GM23338 (cell line): Measurements from ENCODE around the gene PCDHGA7. TPM values are rescaled to one million over a fixed set of nuclear protein-coding genes. Genes with fewer than 3 reads are reported as not detected.

Experiments
- ATAC-seq: fragments of 200-7000 bp; cut with Tn5 transposase; 3 replicates; pipeline ENCODE4 v1.9.1; 2020
- DNase-seq: peaks from one replicate; pipeline ENCODE4 v3.0.0-alpha.2; 2015; ENCODE audit warnings: low spot score
- H2AFZ ChIP-seq: fragments of 200-600 bp; sonication (generic); 2 replicates; pipeline ENCODE4 v1.8.0; 2016; ENCODE audit warnings: antibody characterized with exemption, mild to moderate bottlenecking, moderate library complexity
- H3F3A ChIP-seq: fragments of 200-600 bp; sonication (generic); replicated peaks from 2 replicates; pipeline ENCODE4 v1.8.0; 2017; ENCODE audit warnings: antibody characterized with exemption, mixed run types, low read depth
- H3K27ac ChIP-seq: fragments of 200-600 bp; sonication (generic); 2 replicates; pipeline ENCODE4 v1.6.1; 2016; ENCODE audit warnings: low read depth
- H3K27me3 ChIP-seq: fragments of 200-600 bp; sonication (generic); 2 replicates; pipeline ENCODE4 v1.8.0; 2016; ENCODE audit warnings: mild to moderate bottlenecking, mixed run types, moderate library complexity; ENCODE audit not compliant: insufficient read depth
- H3K36me3 ChIP-seq: fragments of 200-600 bp; sonication (generic); 2 replicates; pipeline ENCODE4 v1.8.0; 2016; ENCODE audit warnings: mild to moderate bottlenecking; ENCODE audit not compliant: insufficient read depth
- H3K4me1 ChIP-seq: fragments of 200-600 bp; sonication (generic); 2 replicates; pipeline ENCODE4 v1.8.0; 2016; ENCODE audit warnings: mild to moderate bottlenecking, moderate library complexity; ENCODE audit not compliant: insufficient read depth
- H3K4me2 ChIP-seq: fragments of 200-600 bp; sonication (generic); 2 replicates; pipeline ENCODE4 v1.7.1; 2017; ENCODE audit warnings: mixed run types
- H3K4me3 ChIP-seq: fragments of 200-600 bp; sonication (generic); 2 replicates; pipeline ENCODE4 v1.6.1; 2016; ENCODE audit warnings: mixed run types
- H3K79me2 ChIP-seq: fragments of 200-600 bp; sonication (generic); replicated peaks from 2 replicates; pipeline ENCODE4 v1.8.0; 2017; ENCODE audit warnings: mild to moderate bottlenecking; ENCODE audit not compliant: insufficient read depth
- H3K9me2 ChIP-seq: fragments of 200-600 bp; sonication (generic); 2 replicates; pipeline ENCODE4 v1.8.0; 2017; ENCODE audit not compliant: insufficient read depth
- H4K20me1 ChIP-seq: fragments of 200-600 bp; sonication (generic); replicated peaks from 2 replicates; pipeline ENCODE4 v1.8.0; 2017; ENCODE audit warnings: mild to moderate bottlenecking; ENCODE audit not compliant: insufficient read depth
- H3K27ac Mint-ChIP-seq: 2 replicates; pipeline ENCODE4 v1.8.0; 2020; ENCODE audit warnings: inconsistent platforms, mild to moderate bottlenecking, moderate library complexity, mixed read lengths
- H3K27me3 Mint-ChIP-seq: 3 replicates; pipeline ENCODE4 v1.8.0; 2022; ENCODE audit warnings: low read depth, mild to moderate bottlenecking, moderate library complexity, mixed read lengths, inconsistent platforms; ENCODE audit not compliant: insufficient read depth, poor library complexity
- H3K36me3 Mint-ChIP-seq: 3 replicates; pipeline ENCODE4 v1.8.0; 2021; ENCODE audit warnings: low read depth, mild to moderate bottlenecking, inconsistent platforms, moderate library complexity, mixed read lengths
- H3K4me1 Mint-ChIP-seq: 3 replicates; pipeline ENCODE4 v1.8.0; 2020; ENCODE audit warnings: mild to moderate bottlenecking, inconsistent platforms, mixed read lengths
- H3K4me3 Mint-ChIP-seq: 3 replicates; pipeline ENCODE4 v1.8.0; 2021; ENCODE audit warnings: moderate library complexity, mild to moderate bottlenecking, inconsistent platforms, mixed read lengths
- H3K9me3 Mint-ChIP-seq: 3 replicates; pipeline ENCODE4 v1.8.0; 2020; ENCODE audit warnings: moderate library complexity, mild to moderate bottlenecking, inconsistent platforms, mixed read lengths
- CREB1 ChIP-seq: fragments of 250-450 bp; sonication (Bioruptor Pico); IDR thresholded peaks from 2 replicates; pipeline ENCODE4 v1.5.0; 2020; ENCODE audit warnings: low read depth, mild to moderate bottlenecking, moderate library complexity
- EZH2 ChIP-seq: fragments of 200-600 bp; sonication (generic); IDR thresholded peaks from one replicate; pipeline ENCODE4 v1.8.0; 2017; ENCODE audit warnings: antibody characterized with exemption, mild to moderate bottlenecking, low read depth; ENCODE audit not compliant: unreplicated experiment
- EZH2phosphoT487 ChIP-seq: fragments of 200-600 bp; sonication (generic); IDR thresholded peaks from one replicate; pipeline ENCODE4 v1.8.1; 2018; ENCODE audit warnings: antibody characterized with exemption; ENCODE audit not compliant: unreplicated experiment
- JUNB ChIP-seq: IDR thresholded peaks from one replicate; pipeline ENCODE4 v1.6.1; 2016; ENCODE audit warnings: antibody characterized with exemption; ENCODE audit not compliant: unreplicated experiment
- NANOG ChIP-seq: IDR thresholded peaks from 2 replicates; pipeline ENCODE4 v1.6.1; 2016; ENCODE audit warnings: antibody characterized with exemption, borderline replicate concordance
- POLR2AphosphoS5 ChIP-seq: IDR thresholded peaks from 2 replicates; pipeline ENCODE4 v1.6.1; 2016; ENCODE audit warnings: antibody characterized with exemption, low read depth
- STAT1 ChIP-seq: IDR thresholded peaks from one replicate; pipeline ENCODE4 v1.6.1; 2016; ENCODE audit warnings: antibody characterized with exemption; ENCODE audit not compliant: unreplicated experiment
- ZNF114 ChIP-seq: fragments of 250-450 bp; sonication (Bioruptor Pico); IDR thresholded peaks from 2 replicates; pipeline ENCODE4 v1.5.0; 2020; ENCODE audit warnings: mild to moderate bottlenecking, moderate library complexity
- ZNF331 ChIP-seq: fragments of 250-450 bp; sonication (Bioruptor Pico); IDR thresholded peaks from 2 replicates; pipeline ENCODE4 v1.5.0; 2020; ENCODE audit warnings: low read depth, mild to moderate bottlenecking, moderate library complexity
- polyA plus RNA-seq: library from polyadenylated mRNA; unstranded; fragments of >200 nt; fragmentation: Nextera tagmentation; extraction: Ambion mirVana; gene quantifications from 2 replicates; pipeline ENCODE4 v1.2.1, GENCODE V29; 2016
- total RNA-seq: library from RNA; depleted of rRNA; stranded (reverse); fragments of >200 nt; shearing (Covaris generic); gene quantifications from 2 replicates; pipeline ENCODE4 v1.2.3, GENCODE V29; 2014
- TF ChIP-seq, protein P1 (sequence below), 2 experiments: fragments of 200-600 bp in 1 of 2; sonication (generic) in 1 of 2; conservative IDR thresholded peaks; 2 replicates each; pipeline versions ENCODE4 v1.5.1 to v1.6.1; 2016 to 2017; ENCODE audit warnings: antibody characterized with exemption in 2 of 2, low read depth in 2 of 2, mild to moderate bottlenecking in 2 of 2, moderate library complexity in 1 of 2
- TF ChIP-seq, protein P2 (sequence below): fragments of 250-450 bp; sonication (Bioruptor Pico); IDR thresholded peaks from 2 replicates; pipeline ENCODE4 v1.5.0; 2020; ENCODE audit warnings: mild to moderate bottlenecking, moderate library complexity
- TF ChIP-seq, protein P3 (sequence below): IDR thresholded peaks from 2 replicates; pipeline ENCODE4 v1.6.1; 2016; ENCODE audit warnings: antibody characterized with exemption
- TF ChIP-seq, protein P4 (sequence below): IDR thresholded peaks from one replicate; pipeline ENCODE4 v1.6.1; 2018; ENCODE audit warnings: antibody characterized with exemption; ENCODE audit not compliant: unreplicated experiment

Gene PCDHGA7
- total and polyA plus RNA-seq, 2 experiments from 2014 or later, result 0.44 to 4.4 TPM

DNA sequence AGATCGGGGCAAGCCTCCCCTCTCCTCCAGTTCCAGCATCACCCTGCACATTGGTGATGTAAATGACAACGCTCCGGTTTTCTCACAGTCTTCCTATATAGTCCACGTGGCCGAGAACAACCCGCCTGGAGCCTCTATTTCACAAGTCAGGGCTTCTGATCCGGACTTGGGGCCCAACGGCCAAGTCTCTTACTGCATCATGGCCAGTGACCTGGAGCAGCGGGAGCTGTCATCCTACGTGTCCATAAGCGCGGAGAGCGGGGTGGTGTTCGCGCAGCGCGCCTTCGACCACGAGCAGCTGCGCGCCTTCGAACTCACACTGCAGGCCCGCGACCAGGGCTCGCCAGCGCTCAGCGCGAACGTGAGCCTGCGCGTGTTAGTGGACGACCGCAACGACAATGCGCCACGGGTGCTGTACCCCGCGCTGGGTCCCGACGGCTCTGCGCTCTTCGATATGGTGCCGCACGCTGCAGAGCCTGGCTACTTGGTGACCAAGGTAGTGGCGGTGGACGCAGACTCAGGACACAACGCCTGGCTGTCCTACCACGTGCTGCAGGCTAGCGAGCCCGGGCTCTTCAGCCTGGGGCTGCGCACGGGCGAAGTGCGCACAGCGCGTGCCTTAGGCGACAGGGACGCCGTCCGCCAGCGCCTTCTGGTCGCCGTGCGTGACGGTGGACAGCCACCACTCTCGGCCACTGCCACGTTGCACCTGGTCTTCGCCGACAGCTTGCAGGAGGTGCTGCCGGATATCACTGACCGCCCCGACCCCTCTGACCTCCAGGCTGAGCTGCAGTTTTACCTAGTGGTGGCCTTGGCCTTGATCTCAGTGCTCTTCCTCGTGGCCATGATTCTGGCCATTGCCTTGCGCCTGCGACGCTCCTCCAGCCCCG, 6.9 kb downstream of the PCDHGA7 start:
- no peak overlapping the region for H3K4me2 ChIP-seq
- H4K20me1 ChIP-seq, result no peaks in the 10 kb centered on the region
- H3K27ac ChIP-seq, result no peak overlapping the region
- Mint-ChIP-seq H3K9me3 (peaks cover 89% of the 10 kb centered on the region), H3K27ac (no peak overlapping the region), H3K4me3 (peak overlapping the region; percentile 13; the same call in 1 of the 3 replicates), H3K27me3 (peaks cover 5% of the 10 kb centered on the region), H3K4me1 (no peaks in the 10 kb centered on the region; the same call in 2 of the 3 replicates), H3K36me3 (peaks cover 75% of the 10 kb centered on the region)
- no peak overlapping the region for H3K4me3 ChIP-seq
- H3K27me3 ChIP-seq, result peaks cover 7% of the 10 kb centered on the region; the same call in 1 of the 2 replicates
- no peaks in the 10 kb centered on the region for H3F3A ChIP-seq
- ATAC-seq, result no peak
- DNase-seq, result no peak
- H3K4me1 ChIP-seq, result 0 out of 2 replicates have a peak, but pooled peaks cover 5% of the 10 kb centered on the region
- 0 out of 2 replicates have a peak, but pooled peaks cover 5% of the 10 kb centered on the region for H3K79me2 ChIP-seq
- TF ChIP-seq, protein P1, sequence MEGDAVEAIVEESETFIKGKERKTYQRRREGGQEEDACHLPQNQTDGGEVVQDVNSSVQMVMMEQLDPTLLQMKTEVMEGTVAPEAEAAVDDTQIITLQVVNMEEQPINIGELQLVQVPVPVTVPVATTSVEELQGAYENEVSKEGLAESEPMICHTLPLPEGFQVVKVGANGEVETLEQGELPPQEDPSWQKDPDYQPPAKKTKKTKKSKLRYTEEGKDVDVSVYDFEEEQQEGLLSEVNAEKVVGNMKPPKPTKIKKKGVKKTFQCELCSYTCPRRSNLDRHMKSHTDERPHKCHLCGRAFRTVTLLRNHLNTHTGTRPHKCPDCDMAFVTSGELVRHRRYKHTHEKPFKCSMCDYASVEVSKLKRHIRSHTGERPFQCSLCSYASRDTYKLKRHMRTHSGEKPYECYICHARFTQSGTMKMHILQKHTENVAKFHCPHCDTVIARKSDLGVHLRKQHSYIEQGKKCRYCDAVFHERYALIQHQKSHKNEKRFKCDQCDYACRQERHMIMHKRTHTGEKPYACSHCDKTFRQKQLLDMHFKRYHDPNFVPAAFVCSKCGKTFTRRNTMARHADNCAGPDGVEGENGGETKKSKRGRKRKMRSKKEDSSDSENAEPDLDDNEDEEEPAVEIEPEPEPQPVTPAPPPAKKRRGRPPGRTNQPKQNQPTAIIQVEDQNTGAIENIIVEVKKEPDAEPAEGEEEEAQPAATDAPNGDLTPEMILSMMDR (conservative IDR thresholded peaks at IDR 0.05; ENCODE audit: low read depth in 2 of 2), result no peak
- no peak for TF ChIP-seq ZNF331 (CRISPR knock-in tag)
- no peak for TF ChIP-seq STAT1
- TF ChIP-seq, protein P2, sequence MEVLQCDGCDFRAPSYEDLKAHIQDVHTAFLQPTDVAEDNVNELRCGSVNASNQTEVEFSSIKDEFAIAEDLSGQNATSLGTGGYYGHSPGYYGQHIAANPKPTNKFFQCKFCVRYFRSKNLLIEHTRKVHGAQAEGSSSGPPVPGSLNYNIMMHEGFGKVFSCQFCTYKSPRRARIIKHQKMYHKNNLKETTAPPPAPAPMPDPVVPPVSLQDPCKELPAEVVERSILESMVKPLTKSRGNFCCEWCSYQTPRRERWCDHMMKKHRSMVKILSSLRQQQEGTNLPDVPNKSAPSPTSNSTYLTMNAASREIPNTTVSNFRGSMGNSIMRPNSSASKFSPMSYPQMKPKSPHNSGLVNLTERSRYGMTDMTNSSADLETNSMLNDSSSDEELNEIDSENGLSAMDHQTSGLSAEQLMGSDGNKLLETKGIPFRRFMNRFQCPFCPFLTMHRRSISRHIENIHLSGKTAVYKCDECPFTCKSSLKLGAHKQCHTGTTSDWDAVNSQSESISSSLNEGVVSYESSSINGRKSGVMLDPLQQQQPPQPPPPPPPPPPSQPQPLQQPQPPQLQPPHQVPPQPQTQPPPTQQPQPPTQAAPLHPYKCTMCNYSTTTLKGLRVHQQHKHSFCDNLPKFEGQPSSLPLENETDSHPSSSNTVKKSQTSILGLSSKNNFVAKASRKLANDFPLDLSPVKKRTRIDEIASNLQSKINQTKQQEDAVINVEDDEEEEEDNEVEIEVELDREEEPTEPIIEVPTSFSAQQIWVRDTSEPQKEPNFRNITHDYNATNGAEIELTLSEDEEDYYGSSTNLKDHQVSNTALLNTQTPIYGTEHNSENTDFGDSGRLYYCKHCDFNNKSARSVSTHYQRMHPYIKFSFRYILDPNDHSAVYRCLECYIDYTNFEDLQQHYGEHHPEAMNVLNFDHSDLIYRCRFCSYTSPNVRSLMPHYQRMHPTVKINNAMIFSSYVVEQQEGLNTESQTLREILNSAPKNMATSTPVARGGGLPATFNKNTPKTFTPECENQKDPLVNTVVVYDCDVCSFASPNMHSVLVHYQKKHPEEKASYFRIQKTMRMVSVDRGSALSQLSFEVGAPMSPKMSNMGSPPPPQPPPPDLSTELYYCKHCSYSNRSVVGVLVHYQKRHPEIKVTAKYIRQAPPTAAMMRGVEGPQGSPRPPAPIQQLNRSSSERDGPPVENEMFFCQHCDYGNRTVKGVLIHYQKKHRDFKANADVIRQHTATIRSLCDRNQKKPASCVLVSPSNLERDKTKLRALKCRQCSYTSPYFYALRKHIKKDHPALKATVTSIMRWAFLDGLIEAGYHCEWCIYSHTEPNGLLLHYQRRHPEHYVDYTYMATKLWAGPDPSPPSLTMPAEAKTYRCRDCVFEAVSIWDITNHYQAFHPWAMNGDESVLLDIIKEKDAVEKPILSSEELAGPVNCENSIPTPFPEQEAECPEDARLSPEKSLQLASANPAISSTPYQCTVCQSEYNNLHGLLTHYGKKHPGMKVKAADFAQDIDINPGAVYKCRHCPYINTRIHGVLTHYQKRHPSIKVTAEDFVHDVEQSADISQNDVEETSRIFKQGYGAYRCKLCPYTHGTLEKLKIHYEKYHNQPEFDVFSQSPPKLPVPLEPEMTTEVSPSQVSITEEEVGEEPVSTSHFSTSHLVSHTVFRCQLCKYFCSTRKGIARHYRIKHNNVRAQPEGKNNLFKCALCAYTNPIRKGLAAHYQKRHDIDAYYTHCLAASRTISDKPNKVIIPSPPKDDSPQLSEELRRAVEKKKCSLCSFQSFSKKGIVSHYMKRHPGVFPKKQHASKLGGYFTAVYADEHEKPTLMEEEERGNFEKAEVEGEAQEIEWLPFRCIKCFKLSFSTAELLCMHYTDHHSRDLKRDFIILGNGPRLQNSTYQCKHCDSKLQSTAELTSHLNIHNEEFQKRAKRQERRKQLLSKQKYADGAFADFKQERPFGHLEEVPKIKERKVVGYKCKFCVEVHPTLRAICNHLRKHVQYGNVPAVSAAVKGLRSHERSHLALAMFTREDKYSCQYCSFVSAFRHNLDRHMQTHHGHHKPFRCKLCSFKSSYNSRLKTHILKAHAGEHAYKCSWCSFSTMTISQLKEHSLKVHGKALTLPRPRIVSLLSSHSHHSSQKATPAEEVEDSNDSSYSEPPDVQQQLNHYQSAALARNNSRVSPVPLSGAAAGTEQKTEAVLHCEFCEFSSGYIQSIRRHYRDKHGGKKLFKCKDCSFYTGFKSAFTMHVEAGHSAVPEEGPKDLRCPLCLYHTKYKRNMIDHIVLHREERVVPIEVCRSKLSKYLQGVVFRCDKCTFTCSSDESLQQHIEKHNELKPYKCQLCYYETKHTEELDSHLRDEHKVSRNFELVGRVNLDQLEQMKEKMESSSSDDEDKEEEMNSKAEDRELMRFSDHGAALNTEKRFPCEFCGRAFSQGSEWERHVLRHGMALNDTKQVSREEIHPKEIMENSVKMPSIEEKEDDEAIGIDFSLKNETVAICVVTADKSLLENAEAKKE (CRISPR knock-in tag), result no peak
- TF ChIP-seq POLR2AphosphoS5, result no peak
- TF ChIP-seq JUNB, result no peak
- TF ChIP-seq CREB1 (CRISPR knock-in tag), result no peak
- TF ChIP-seq ZNF114 (CRISPR knock-in tag), result no peak
- no peak for TF ChIP-seq EZH2
- TF ChIP-seq, protein P3, sequence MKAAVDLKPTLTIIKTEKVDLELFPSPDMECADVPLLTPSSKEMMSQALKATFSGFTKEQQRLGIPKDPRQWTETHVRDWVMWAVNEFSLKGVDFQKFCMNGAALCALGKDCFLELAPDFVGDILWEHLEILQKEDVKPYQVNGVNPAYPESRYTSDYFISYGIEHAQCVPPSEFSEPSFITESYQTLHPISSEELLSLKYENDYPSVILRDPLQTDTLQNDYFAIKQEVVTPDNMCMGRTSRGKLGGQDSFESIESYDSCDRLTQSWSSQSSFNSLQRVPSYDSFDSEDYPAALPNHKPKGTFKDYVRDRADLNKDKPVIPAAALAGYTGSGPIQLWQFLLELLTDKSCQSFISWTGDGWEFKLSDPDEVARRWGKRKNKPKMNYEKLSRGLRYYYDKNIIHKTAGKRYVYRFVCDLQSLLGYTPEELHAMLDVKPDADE, result no peak
- TF ChIP-seq, protein P4, sequence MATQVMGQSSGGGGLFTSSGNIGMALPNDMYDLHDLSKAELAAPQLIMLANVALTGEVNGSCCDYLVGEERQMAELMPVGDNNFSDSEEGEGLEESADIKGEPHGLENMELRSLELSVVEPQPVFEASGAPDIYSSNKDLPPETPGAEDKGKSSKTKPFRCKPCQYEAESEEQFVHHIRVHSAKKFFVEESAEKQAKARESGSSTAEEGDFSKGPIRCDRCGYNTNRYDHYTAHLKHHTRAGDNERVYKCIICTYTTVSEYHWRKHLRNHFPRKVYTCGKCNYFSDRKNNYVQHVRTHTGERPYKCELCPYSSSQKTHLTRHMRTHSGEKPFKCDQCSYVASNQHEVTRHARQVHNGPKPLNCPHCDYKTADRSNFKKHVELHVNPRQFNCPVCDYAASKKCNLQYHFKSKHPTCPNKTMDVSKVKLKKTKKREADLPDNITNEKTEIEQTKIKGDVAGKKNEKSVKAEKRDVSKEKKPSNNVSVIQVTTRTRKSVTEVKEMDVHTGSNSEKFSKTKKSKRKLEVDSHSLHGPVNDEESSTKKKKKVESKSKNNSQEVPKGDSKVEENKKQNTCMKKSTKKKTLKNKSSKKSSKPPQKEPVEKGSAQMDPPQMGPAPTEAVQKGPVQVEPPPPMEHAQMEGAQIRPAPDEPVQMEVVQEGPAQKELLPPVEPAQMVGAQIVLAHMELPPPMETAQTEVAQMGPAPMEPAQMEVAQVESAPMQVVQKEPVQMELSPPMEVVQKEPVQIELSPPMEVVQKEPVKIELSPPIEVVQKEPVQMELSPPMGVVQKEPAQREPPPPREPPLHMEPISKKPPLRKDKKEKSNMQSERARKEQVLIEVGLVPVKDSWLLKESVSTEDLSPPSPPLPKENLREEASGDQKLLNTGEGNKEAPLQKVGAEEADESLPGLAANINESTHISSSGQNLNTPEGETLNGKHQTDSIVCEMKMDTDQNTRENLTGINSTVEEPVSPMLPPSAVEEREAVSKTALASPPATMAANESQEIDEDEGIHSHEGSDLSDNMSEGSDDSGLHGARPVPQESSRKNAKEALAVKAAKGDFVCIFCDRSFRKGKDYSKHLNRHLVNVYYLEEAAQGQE, result no peak
- TF ChIP-seq EZH2phosphoT487, result no peak
- no peak for TF ChIP-seq NANOG
- H3K36me3 ChIP-seq, result peaks cover 7% of the 10 kb centered on the region; the same call in 1 of the 2 replicates
- no peaks in the 10 kb centered on the region for H3K9me2 ChIP-seq
- no peak overlapping the region for H2AFZ ChIP-seq
